ENCODE data around the gene EMC10. TPM values are rescaled to one million over a fixed set of nuclear protein-coding genes. Genes with fewer than 3 reads are reported as not detected.
A peak's percentile ranks its signal among the peaks of the same experiment; 100 is the strongest.

The EMC10 gene
- total RNA-seq, 1 experiment from 2014 or later = 61.3 TPM

DNA sequence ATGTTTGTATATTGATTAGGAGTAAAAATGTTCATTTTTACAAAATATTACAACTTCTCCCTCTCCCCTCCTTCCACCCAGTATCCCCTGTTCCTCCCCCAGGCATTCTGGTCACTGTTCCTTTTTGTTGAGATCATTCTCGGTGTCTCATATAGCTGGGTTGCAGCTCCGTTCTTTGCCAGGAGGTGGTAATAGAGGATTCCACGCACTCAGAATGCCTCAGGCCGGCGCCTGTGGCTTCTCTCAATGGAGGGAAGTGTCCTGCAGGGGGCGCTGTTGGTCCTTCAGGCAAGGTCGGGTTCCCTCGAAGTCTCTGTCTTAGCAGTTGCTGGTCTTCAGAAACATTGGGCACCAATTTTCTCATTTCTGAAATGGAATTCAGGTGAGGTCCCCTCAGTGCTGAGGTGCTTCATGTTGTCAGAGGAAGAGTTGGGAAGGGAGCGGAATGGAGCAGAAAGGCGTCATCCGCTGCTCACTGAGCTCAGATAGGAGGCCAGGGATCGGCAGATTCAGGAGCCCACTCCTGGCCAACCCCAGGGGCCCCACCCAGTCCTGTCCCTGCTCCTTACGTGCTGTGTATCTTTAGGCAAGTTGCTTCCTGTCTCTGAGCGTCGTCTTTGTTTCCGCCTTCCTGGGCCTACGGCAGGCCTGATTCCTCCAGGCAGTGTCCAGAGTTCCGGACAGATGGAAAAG, 10.7 kb downstream of the EMC10 start:
- Mint-ChIP-seq H3K4me3 (ENCODE audit: unreplicated experiment) (no peak overlapping the region), H3K27ac (ENCODE audit: low read depth, unreplicated experiment) (no peak overlapping the region), H3K4me1 (ENCODE audit: insufficient read depth, unreplicated experiment) (peaks cover 7% of the 10 kb centered on the region), H3K27me3 (ENCODE audit: insufficient read depth, unreplicated experiment) (peaks cover 22% of the 10 kb centered on the region), H3K36me3 (ENCODE audit: insufficient read depth, unreplicated experiment) (peaks cover 14% of the 10 kb centered on the region), H3K9me3 (ENCODE audit: unreplicated experiment) (peaks cover 24% of the 10 kb centered on the region)
- ChIA-PET CTCF (interaction anchor here (0.7 kb wide), 2 partner anchors 127 to 186 kb away, joined by 3 to 4 read pairs; no protein-coding TSS in a partner anchor), POLR2A (no interaction called here)
- intact Hi-C loops (cut with micrococcal nuclease) = no loop called here
- TF ChIP-seq, protein P1, sequence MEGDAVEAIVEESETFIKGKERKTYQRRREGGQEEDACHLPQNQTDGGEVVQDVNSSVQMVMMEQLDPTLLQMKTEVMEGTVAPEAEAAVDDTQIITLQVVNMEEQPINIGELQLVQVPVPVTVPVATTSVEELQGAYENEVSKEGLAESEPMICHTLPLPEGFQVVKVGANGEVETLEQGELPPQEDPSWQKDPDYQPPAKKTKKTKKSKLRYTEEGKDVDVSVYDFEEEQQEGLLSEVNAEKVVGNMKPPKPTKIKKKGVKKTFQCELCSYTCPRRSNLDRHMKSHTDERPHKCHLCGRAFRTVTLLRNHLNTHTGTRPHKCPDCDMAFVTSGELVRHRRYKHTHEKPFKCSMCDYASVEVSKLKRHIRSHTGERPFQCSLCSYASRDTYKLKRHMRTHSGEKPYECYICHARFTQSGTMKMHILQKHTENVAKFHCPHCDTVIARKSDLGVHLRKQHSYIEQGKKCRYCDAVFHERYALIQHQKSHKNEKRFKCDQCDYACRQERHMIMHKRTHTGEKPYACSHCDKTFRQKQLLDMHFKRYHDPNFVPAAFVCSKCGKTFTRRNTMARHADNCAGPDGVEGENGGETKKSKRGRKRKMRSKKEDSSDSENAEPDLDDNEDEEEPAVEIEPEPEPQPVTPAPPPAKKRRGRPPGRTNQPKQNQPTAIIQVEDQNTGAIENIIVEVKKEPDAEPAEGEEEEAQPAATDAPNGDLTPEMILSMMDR (IDR thresholded peaks at IDR 0.05; ENCODE audit: unreplicated experiment) = peak; percentile 56
- BruUV-seq (replicated peaks) = no TSS peak
- peak; percentile 28 for DNase-seq (ENCODE audit: unreplicated experiment)

DNA sequence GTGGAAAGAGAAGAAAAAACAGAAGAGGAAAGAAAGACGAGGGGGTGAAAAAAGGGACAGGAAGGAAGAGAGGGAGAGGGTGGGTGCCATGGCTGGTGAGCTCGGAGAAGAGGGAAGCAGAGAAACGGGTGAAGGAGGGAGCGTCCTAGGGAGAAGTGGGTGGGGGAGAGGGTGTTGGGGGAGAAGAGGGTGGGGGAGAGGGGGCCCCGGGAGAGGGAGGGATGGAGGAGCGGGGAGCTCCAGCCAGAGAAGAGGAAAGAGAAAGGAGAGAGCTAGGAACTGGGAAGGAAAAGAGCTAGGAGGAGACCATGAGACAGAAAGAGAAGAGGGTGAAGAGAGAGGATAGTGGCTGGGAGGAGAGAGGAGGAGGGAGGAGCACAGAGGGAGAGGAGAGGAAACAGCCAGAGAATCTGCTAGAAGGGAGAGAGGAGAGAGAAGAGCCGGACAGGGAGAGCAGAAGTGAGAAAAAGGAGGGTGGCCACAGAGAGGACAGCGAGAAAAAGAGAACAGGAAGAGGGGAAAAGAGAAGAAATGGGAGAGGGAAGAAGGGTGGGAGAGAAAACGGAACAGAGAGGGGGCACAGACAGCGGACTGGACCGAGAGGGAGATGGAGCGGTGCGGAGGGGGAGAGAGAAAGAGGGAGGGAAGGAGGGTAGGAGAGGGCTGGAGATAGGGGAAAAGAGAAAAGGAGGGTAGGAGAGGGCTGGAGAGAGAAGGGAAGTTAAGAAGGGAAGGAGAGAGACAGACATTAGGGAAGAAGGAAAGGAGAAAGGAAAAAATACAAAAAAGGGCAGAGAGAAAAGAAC, 12.3 kb downstream of the EMC10 start:
- Mint-ChIP-seq H3K4me1 (ENCODE audit: insufficient read depth, unreplicated experiment) (peaks cover 7% of the 10 kb centered on the region), H3K9me3 (ENCODE audit: unreplicated experiment) (peaks cover 26% of the 10 kb centered on the region), H3K4me3 (ENCODE audit: unreplicated experiment) (no peak overlapping the region), H3K36me3 (ENCODE audit: insufficient read depth, unreplicated experiment) (peaks cover 14% of the 10 kb centered on the region), H3K27me3 (ENCODE audit: insufficient read depth, unreplicated experiment) (peaks cover 27% of the 10 kb centered on the region), H3K27ac (ENCODE audit: low read depth, unreplicated experiment) (no peak overlapping the region)
- TF ChIP-seq, protein P1 (IDR thresholded peaks at IDR 0.05; ENCODE audit: unreplicated experiment) = no peak
- CTCF ChIA-PET = no interaction called here
- intact Hi-C loops (cut with micrococcal nuclease) = no loop called here
- no peak for DNase-seq (ENCODE audit: unreplicated experiment)
- POLR2A ChIA-PET = interaction anchor here (0.6 kb wide), 1 partner anchor 23 kb away, joined by 6 read pairs; the partner anchor contains the start of gene JOSD2
- BruUV-seq (replicated peaks) = no TSS peak

DNA sequence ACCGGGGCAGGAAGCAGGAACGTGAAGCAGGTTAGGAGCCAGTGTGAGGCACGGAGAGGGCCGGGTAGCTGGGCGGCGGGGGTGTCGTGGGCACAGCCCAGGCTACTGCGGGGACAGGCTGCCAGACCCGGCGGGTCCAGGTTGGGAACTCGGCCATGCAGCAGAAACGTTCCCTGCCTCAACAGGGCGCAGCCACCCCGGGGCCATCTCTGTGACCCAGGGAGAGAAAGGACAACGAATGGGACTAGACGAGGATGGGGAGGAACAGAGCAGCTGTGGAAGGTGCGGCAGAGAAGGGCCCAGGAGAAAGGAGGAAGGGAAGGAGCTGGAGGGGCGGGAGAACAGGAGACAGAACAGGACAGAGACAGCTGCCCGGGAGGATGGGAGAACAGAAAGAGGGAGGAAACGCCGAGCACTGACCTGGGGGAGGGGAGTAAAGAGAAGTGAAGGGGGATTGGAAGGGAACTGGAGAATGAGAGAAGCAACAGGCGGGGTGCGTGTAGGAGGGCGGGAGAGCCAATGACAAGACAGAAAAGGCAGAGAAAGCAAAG, 13.2 kb downstream of the EMC10 start:
- H3K36me3 Mint-ChIP-seq (ENCODE audit: insufficient read depth, unreplicated experiment) = peaks cover 11% of the 10 kb centered on the region

More for the DNA sequence above, 13.2 kb downstream of the EMC10 start:
- no peak overlapping the region for H3K4me3 Mint-ChIP-seq (ENCODE audit: unreplicated experiment)
- POLR2A ChIA-PET = interaction anchor here (0.7 kb wide), 1 partner anchor 39 kb away, joined by 7 read pairs; no protein-coding TSS in a partner anchor
- CTCF ChIA-PET = interaction anchor here (0.6 kb wide), 1 partner anchor 37 kb away, joined by 3 read pairs; no protein-coding TSS in a partner anchor
- TF ChIP-seq, protein P1 (IDR thresholded peaks at IDR 0.05; ENCODE audit: unreplicated experiment) = no peak
- H3K27me3 Mint-ChIP-seq (ENCODE audit: insufficient read depth, unreplicated experiment) = peaks cover 34% of the 10 kb centered on the region
- no peak overlapping the region for H3K27ac Mint-ChIP-seq (ENCODE audit: low read depth, unreplicated experiment)
- no TSS peak for BruUV-seq (replicated peaks)
- intact Hi-C loops (cut with micrococcal nuclease) = no loop called here
- no peak for DNase-seq (ENCODE audit: unreplicated experiment)
- peaks cover 26% of the 10 kb centered on the region for H3K9me3 Mint-ChIP-seq (ENCODE audit: unreplicated experiment)
- H3K4me1 Mint-ChIP-seq (ENCODE audit: insufficient read depth, unreplicated experiment) = peaks cover 7% of the 10 kb centered on the region
